ENCODE results near the gene AVPR1B.

The AVPR1B gene, protein sequence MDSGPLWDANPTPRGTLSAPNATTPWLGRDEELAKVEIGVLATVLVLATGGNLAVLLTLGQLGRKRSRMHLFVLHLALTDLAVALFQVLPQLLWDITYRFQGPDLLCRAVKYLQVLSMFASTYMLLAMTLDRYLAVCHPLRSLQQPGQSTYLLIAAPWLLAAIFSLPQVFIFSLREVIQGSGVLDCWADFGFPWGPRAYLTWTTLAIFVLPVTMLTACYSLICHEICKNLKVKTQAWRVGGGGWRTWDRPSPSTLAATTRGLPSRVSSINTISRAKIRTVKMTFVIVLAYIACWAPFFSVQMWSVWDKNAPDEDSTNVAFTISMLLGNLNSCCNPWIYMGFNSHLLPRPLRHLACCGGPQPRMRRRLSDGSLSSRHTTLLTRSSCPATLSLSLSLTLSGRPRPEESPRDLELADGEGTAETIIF

GRCh38 chr1:206117151-206117948 lies at the start of gene AVPR1B:
Gene AVPR1B, minus strand, starts transcription at chr1:206117388. Its CDS starts 498 bp downstream, at chr1:206116890.
- TF ChIP-seq CTCF (IDR thresholded peaks at IDR 0.05; ENCODE audit: insufficient read depth, low read depth, low read length, missing control alignments), result no peak
- H3K4me3 ChIP-seq (ENCODE audit: low read depth, low read length), result no peak within 1 kb of the TSS
- DNase-seq (ENCODE audit: low read depth), result no peak

DNA sequence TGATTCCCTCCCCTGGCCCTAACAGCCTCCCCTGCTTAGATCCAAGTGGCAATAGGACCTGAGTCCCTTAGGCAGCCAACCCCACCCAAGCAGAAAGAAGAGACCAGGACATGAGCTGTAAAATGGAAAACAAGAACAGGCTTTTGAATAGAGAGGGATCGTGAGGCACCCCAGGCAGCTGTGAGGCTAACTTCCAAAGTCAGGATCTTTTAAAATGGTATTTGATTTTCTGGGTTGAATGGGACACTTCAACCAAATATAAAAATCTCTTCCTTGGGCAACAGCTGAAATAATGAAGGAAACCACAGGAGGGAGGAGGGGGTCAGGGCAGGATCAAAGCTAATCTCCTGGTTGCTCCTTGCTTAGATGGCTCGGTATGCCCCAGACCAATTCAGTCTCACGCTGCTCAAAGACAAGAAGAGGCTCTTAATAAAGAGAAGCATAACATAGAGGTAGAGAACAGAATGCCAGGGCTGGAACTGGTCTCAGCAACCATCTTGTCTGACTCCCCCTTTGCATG lies 28.6 kb upstream of the AVPR1B start:
- no peak for DNase-seq (ENCODE audit: low read depth)
- no peak for TF ChIP-seq CTCF (IDR thresholded peaks at IDR 0.05; ENCODE audit: insufficient read depth, low read depth, low read length, missing control alignments)
- no peak overlapping the region for H3K4me3 ChIP-seq (ENCODE audit: low read depth, low read length)

GRCh38 chr1:206144605-206145004 lies 27.4 kb upstream of the AVPR1B start:
- TF ChIP-seq CTCF (IDR thresholded peaks at IDR 0.05; ENCODE audit: insufficient read depth, low read depth, low read length, missing control alignments), result no peak
- no peak for DNase-seq (ENCODE audit: low read depth)
- H3K4me3 ChIP-seq (ENCODE audit: low read depth, low read length), result no peak overlapping the region

GRCh38 chr1:206143537-206144172 lies 26.5 kb upstream of the AVPR1B start:
- no peak for TF ChIP-seq CTCF (IDR thresholded peaks at IDR 0.05; ENCODE audit: insufficient read depth, low read depth, low read length, missing control alignments)
- DNase-seq (ENCODE audit: low read depth), result no peak
- no peak overlapping the region for H3K4me3 ChIP-seq (ENCODE audit: low read depth, low read length)

DNA sequence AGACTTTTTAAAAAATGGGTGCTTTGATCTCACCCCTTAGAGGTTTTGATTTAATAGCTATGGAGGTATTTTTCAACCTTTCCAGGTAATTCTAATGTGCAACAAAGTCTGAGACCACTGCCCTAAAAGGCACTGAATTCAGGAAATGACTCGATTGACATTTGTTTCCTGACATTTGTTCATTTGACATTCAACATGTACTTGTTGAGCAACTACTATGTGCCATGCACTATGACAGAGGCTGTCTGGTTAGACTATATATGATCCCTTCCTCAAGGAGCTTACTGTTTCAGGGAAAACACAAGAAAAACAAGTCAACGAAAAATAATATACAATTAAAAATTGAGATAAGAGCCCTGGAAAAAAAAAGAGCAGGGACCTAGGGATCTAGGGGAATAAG lies 25.6 kb upstream of the AVPR1B start:
- no peak for DNase-seq (ENCODE audit: low read depth)
- TF ChIP-seq CTCF (IDR thresholded peaks at IDR 0.05; ENCODE audit: insufficient read depth, low read depth, low read length, missing control alignments), result no peak
- H3K4me3 ChIP-seq (ENCODE audit: low read depth, low read length), result no peak overlapping the region

- DNase-seq (ENCODE audit: low read depth), result no peak
- TF ChIP-seq CTCF (IDR thresholded peaks at IDR 0.05; ENCODE audit: insufficient read depth, low read depth, low read length, missing control alignments), result no peak
Observed at GRCh38 chr1:206142011-206142410, 24.8 kb upstream of the AVPR1B start.

More at GRCh38 chr1:206142011-206142410, 24.8 kb upstream of the AVPR1B start:
- H3K4me3 ChIP-seq (ENCODE audit: low read depth, low read length), result no peak overlapping the region

Data from GM12865 (cell line).